ENCODE results near the gene RNU1-1. TPM values are rescaled to one million over a fixed set of nuclear protein-coding genes. Genes with fewer than 3 reads are reported as not detected.

Gene RNU1-1
- total and polyA plus RNA-seq, 2 of the 8 experiments (the other 6 are each of a cell fraction or from before 2014, with no cell fraction given): 145 to 1,303 TPM

- Histone ChIP-seq H3K27ac (ENCODE audit: low read depth, low read length) (no peak overlapping the region), H3K56ac (replicated peaks; ENCODE audit: insufficient read length, low read depth, low read length) (no peak overlapping the region), H3K4me2 (ENCODE audit: insufficient read depth in 1 of 2, low read depth in 2 of 2, low read length in 2 of 2) (no peak overlapping the region), H3K23ac (ENCODE audit: insufficient read length) (no peak overlapping the region), H2BK20ac (ENCODE audit: low read length) (no peak overlapping the region), H3K14ac (ENCODE audit: insufficient read length) (no peak overlapping the region), H3K4ac (replicated peaks; ENCODE audit: insufficient read length, low read depth, low read length) (no peak overlapping the region), H3K9ac (replicated peaks in 1 of 4; ENCODE audit: extremely low read depth in 1 of 4, low read depth in 3 of 4, low read length in 3 of 4) (no peak overlapping the region), H4K91ac (replicated peaks; ENCODE audit: insufficient read length, low read length) (no peak overlapping the region), H2BK120ac (replicated peaks; ENCODE audit: low read depth, low read length) (no peak overlapping the region), H4K8ac (ENCODE audit: extremely low read depth, insufficient read depth, low read length) (no peak overlapping the region), H3K4me3 (ENCODE audit: extremely low read depth in 1 of 4, insufficient read depth in 2 of 4, low read depth in 3 of 4, low read length in 4 of 4) (no peak overlapping the region), H3K79me1 (ENCODE audit: low read depth, low read length) (no peaks in the 10 kb centered on the region), H3K27me3 (replicated peaks in 1 of 4; ENCODE audit: control insufficient read depth in 3 of 4, extremely low read depth in 1 of 4, insufficient read depth in 3 of 4, low read length in 3 of 4) (no peaks in the 10 kb centered on the region), H3K9me3 (ENCODE audit: insufficient read depth in 2 of 2, low read depth in 1 of 2, low read length in 1 of 2) (no peaks in the 10 kb centered on the region), H3K18ac (ENCODE audit: extremely low read depth, low read length) (no peak overlapping the region), H4K20me1 (replicated peaks in 1 of 2; ENCODE audit: control insufficient read depth in 1 of 2, insufficient read depth in 2 of 2, low read length in 2 of 2) (peaks cover 0 to 2% of the 10 kb centered on the region in 2 experiments), H2BK15ac (ENCODE audit: low read length) (no peak overlapping the region), H3K36me3 (ENCODE audit: control insufficient read depth in 2 of 4, insufficient read depth in 4 of 4, low read length in 3 of 4) (peaks cover 2 to 12% (median 5%) of the 10 kb centered on the region in 4 experiments; a peak in 6 of 8 replicates), H2BK5ac (ENCODE audit: low read depth, low read length) (no peak overlapping the region), H2AFZ (ENCODE audit: low read length) (no peak overlapping the region), H2BK12ac (ENCODE audit: low read depth, low read length) (no peak overlapping the region), H3K4me1 (replicated peaks in 1 of 4; ENCODE audit: control insufficient read depth in 3 of 4, insufficient read depth in 4 of 4, low read length in 3 of 4) (no peaks in the 10 kb centered on the region), H3K79me2 (ENCODE audit: control insufficient read depth in 1 of 2, insufficient read depth in 2 of 2, low read length in 2 of 2) (no peaks in the 10 kb centered on the region), H3K23me2 (ENCODE audit: low read depth, low read length) (no peaks in the 10 kb centered on the region), H2AK5ac (ENCODE audit: low read depth, low read length) (no peak overlapping the region), H4K5ac (ENCODE audit: insufficient read length, low read depth, low read length) (no peak overlapping the region)
- no peak for DNase-seq (ENCODE audit: low read depth in 1 of 2, low spot score in 2 of 2)
- TF ChIP-seq SIRT6 (IDR thresholded peaks at IDR 0.05; ENCODE audit: low read length): no peak
- no peak for TF ChIP-seq TBP (IDR thresholded peaks at IDR 0.05; ENCODE audit: low read depth, low read length)
- no peak for TF ChIP-seq YY1 (IDR thresholded peaks at IDR 0.05; ENCODE audit: low read depth, low read length)
- TF ChIP-seq KDM1A (IDR thresholded peaks at IDR 0.05; ENCODE audit: borderline replicate concordance, low read length): no peak
- TF ChIP-seq GABPA (IDR thresholded peaks at IDR 0.05; ENCODE audit: borderline replicate concordance, insufficient read depth, low read length): no peak
- no peak for TF ChIP-seq CBX5 (IDR thresholded peaks at IDR 0.05; ENCODE audit: low read depth, low read length)
- TF ChIP-seq JUND (IDR thresholded peaks at IDR 0.05; ENCODE audit: low read length): no peak
- no peak for TF ChIP-seq SP2 (IDR thresholded peaks at IDR 0.05; ENCODE audit: low read length)
- TF ChIP-seq TEAD4 (IDR thresholded peaks at IDR 0.05; ENCODE audit: low read depth, low read length): no peak
- TF ChIP-seq RNF2 (IDR thresholded peaks at IDR 0.05; ENCODE audit: borderline replicate concordance, low read depth, low read length, missing control alignments, poor library complexity, severe bottlenecking): no peak
- 55% methylated on average over 3 of the region's 3 CpGs; no CpG with 5 or more reads in 1 of the 2 experiments for WGBS, 2 experiments (ENCODE audit: extremely low coverage in 1 of 2, insufficient coverage in 1 of 2, insufficient read length in 1 of 2, insufficient replicate concordance in 2 of 2, low coverage in 1 of 2, low lambda C conversion rate in 2 of 2, missing lambda C conversion rate in 1 of 2)
- ChIA-PET CTCF (ENCODE audit: partially characterized antibody) (no interaction called here), POLR2A (ENCODE audit: partially characterized antibody) (interaction anchor here (0.8 to 1.2 kb wide), 2 partner anchors 9 to 11 kb away, joined by 4 read pairs; no protein-coding TSS in a partner anchor)
- FAIRE-seq: no peak
These were observed 45.5 kb downstream of the RNU1-1 start for GRCh38 chr1:16468558-16468957.

Data from H1 (cell line).